Right hindlimb (tissue), 1 donor: ENCODE results near the gene MSH3.
A peak's percentile ranks its signal among the peaks of the same experiment; 100 is the strongest.
"Not testable (repeated sequence)": the region's sequence is repeated elsewhere in the genome, so short reads cannot be mapped to it uniquely, and the experiment has no call there.

ENCODE experiments used
- DNase-seq: peaks from one replicate; pipeline ENCODE4 v3.0.0-alpha.2; 2018

The MSH3 gene

DNA sequence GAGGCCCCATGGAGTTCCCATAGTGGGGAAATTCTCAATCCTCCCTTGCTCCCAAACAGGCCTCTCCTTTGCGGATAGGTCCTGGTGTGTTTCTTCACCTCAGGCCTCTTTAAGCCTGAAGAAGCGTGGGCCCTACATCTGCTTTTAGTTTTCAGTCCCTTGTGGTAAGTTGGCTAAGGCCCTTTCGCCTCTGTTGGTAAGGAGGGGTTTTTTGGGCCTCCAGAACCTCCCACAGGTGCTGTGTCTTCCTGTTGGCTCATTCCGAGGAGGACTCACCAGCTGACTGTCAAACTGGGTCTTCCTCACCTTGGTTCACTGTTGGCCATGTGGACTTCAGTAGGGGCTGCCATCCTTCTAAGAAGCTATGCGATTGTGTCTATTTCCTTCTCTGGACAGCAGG is 56.8 kb downstream of the MSH3 start:
- DNase-seq: no peak

- DNase-seq: peak; percentile 30
Measured at GRCh38 chr5:80711938-80712337, 57.5 kb downstream of the MSH3 start.

GRCh38 chr5:80712919-80713318 is 58.5 kb downstream of the MSH3 start:
- DNase-seq: no peak

DNA sequence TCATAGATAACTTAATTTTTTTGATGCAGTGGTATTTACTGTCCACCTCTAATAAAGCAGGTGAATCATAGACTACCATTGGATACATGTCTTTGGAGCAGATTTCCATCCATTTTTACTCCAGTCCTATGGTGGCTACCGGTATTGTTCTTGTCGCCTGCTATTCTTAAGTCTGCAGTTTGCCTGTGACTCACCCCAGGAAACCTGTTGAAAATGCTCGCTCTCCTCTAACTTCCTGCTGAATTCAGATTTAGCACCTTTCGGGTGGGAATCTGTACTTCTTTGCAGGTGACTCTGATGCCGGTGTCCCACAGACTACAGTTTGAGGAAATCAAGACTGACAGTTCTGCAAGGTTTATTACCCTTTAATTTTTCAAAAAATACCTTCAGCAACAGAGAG is 59.2 kb downstream of the MSH3 start:
- DNase-seq: no peak

DNA sequence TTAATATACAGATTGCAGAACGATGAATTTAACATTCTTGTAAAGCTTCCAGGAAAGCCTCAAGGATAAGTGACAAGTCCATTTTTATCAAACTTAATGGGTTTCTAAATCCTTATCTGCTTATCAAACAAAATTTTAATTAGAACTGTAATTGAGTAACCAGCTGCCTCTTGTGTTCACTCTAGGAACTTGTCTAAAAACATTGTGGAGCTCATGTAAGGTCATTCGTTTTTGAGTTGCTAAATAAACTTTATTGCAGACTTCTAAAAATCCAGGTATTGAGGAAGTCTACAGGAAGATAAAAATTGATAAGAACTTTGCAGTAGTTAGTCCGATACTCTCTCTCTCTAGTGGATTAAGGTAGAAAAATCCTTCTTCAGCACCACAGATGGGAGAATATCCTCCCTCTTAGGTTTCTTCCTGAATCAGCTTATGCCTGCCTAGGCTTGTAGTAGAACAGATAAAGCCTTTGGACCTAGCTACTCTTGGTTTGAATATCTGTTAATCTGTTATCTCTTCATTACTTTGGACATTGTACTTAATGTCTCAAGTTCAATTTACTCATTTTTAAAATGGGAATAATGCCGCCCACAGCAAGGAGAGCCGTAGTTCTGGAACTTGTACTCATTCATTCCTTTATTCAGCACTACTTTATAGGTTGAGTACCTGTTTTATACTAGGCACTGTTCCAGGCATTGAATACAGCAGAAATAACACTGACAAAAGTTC is 60.3 kb downstream of the MSH3 start:
- no peak for DNase-seq

DNA sequence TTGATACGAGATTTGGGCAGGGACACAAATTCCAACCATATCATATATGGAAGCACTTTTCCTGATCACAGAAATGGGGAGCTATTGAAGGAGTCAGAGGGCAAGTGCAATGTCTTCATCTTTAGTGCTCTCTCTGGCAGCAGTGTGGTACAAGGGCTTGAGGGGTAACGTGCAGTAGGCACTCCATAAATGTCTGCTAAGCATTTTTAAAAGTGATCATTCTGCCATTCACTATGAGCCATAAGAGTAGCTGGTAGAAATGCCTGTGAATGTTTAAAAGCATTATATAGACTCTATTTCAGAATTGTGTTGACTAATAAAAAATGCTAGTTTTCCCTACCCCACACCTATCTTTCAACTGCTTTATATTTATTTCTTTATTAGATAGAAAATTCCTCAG is 61.4 kb downstream of the MSH3 start:
- no peak for DNase-seq

DNA sequence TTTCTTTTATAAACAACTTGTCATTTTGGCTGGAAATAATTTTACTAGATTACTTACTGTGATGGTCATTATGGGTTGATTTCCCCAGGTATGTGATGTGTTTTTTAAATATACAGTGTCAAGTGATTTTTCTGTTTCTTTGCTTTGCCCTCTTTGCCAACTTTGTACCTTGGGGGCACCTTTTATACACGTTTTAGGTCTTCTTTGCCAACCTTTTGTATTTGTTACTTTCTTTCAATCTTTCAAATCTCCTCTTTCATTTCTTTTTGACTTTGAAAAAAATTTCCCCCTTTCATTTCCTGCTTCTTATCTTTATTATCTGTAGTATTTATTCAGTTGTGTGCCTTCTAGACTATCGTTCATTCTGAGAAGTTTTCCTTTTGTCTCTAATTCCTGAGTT is 65.7 kb downstream of the MSH3 start:
- no peak for DNase-seq

GRCh38 chr5:80722916-80723315 is 68.5 kb downstream of the MSH3 start:
- DNase-seq: no peak

GRCh38 chr5:80725446-80725845 is 71.0 kb downstream of the MSH3 start:
- DNase-seq: no peak

DNA sequence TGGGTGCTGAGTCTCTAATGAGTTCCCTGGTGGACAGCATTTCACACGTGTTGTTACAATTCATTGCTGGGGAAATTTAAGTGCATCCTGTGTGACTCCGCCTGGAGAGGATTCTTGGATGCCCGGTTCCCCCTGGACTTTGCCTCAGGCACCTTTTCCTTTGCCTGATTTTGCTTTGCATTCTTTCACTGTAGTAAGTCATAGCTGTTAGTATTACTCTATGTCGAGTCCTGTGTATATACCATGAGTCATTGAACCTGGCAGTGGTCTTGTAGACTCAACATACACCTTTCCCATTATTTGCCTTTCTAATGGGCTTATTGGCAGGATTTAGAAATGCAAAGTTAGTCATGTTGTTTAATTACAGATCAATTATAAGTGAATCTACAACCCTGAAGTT is 82.3 kb downstream of the MSH3 start:
- no peak for DNase-seq

GRCh38 chr5:80738466-80738865 is 84.0 kb downstream of the MSH3 start:
- no peak for DNase-seq

- no peak for DNase-seq
Measured at GRCh38 chr5:80739057-80739456, 84.6 kb downstream of the MSH3 start.

GRCh38 chr5:80739496-80739895 is 85.0 kb downstream of the MSH3 start:
- no peak for DNase-seq

DNA sequence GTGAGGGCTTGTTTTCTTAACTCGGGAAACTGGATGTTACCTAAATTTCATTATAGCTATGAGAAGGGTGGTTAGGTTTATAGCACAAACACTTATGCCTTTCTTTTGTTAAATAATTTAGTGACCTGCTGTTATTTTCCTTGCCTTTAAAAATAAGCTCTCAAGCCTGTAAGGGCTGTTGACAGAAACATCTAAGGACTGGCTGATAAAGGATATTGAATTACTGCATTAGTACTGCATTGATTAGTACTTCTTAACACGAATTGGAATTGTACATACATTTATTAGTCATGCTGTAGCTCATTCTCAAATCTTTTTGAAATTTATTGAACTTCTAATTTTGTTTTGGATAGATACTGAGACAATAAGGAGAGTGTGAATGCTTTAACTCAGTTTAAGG is 85.4 kb downstream of the MSH3 start:
- DNase-seq: no peak

- DNase-seq: not testable (repeated sequence)
Measured at GRCh38 chr5:80740488-80740887, 86.0 kb downstream of the MSH3 start.

GRCh38 chr5:80740999-80741398 is 86.5 kb downstream of the MSH3 start:
- DNase-seq: no peak

DNA sequence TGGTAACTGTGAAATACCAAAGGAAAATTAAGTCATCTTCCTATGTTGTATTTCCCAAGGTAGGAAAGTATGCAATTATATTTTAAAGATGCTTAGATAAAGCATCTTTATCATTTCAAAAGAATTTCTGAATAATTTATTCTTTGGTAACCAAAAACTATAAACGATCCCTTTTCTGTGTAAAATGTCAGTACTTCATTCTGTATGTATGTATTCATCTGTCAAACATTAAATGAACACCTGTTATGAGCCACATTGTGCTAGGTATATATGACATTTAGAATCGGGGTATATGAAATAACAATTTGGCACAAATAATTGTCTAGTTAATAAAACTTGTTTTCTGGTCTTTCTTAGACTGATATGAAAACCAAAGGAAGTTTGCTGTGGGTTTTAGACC is 89.7 kb downstream of the MSH3 start:
- no peak for DNase-seq

DNA sequence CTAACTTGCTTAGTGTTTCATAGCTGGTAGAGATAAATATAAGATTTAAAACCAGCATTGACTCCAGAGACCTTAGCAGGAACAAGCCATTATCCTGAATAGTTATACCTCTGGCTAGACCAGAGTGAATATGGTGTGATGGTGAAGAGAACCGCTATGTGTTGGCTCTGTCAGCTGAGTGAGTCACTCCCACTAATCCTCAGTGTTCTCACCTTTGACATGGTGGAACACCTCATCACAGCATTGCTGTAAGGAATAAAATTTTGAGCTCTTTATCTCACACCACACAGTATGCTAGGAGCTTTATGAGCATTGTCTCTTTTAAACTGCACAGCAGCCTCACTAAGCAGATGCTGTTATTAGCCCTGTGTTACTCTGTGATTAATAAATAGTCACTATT is 91.0 kb downstream of the MSH3 start:
- no peak for DNase-seq

DNA sequence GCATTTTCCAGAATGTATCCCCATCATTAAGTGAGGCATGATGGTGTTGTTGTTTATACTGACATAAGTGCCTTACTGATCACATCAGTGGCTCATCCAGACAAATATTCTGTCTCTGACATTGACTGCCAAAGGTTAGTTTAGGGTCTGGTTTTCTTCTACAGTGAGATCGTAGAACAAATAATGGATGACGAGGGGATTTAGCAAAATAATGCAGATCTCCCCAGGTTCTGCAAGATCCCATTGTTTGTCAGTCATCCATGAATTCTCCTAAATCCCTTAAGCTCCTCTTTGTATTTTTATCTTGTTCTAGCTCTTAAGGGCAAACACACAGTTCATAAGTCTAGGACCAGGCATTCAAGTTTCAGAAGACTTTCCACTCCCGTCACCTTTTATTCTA is 93.5 kb downstream of the MSH3 start:
- no peak for DNase-seq

DNA sequence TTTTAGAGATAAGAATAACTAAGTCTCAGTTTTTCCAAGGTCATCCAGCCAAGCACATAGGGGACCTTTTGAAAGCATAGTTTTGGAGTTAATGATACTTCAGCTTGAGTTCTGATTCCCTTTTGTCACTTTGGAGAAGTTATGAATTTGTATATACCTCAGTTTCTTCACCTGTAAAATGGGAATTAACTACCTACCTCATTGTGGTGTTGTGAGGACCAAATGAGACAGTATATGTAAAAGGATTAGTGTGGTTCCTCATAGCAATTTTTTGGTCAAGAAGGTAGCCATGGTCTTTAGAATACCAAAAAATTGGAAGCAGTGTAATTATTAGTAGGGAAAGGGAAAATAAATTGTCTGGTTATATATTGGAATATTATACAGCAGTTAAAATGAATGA is 98.0 kb downstream of the MSH3 start:
- no peak for DNase-seq

DNA sequence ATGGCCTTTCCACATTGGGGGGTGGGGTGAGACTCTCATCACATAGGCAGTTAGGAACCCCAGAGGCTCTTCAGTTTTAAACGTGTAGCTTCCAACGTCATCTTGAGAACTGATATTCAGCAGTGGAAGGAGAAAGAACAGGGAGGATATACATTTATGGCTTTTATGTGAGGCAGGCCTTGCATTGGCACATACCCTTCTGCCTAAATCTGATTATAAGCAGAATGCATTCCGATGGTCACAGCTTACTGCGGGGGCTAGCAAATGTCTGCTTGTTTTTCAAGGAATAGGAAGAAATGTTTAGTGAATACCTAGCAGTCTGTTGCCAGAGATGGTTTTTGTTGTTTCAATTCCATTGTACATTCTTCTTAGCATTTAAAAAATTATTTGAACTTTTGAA is 99.3 kb downstream of the MSH3 start:
- no peak for DNase-seq

- DNase-seq: peak; percentile 50
Measured at GRCh38 chr5:80754900-80755299, 100.4 kb downstream of the MSH3 start.

DNA sequence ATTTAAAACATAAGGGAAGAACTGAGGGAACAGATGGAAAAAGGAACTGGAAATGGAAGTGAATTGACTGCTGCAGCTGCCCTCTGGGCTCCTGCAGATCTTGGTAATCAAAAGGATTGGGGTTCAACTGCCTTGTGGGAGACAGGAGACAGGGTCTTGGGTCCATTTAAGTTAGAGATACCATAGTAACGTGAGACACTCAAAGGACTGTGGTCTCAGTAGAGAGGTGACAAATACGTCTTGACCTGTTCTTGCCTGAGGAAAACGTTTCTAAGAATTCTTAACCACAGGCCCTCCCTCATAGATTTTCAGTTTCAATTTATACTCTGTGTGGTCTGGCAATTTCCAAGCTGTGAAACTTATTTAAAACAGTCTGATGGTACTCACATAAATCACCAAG is 101.2 kb downstream of the MSH3 start:
- no peak for DNase-seq

DNA sequence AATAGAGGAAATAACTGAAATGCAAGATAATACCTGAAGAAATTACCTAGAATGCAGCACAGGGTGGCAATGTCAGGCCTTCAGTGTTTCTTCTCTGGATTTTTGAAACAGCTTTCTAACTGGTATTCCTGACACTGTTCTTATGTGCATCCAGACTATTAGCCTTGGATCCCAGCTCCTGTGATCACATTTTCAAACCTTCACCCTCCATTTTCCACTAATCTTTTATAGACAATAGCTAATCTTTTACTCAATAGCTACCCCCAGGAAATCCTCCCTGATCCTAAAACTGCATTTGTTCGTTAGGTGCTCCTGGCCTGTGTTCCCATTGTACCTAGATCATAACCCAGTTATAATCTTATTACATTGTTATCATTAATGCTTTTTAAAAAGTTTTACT is 101.8 kb downstream of the MSH3 start:
- no peak for DNase-seq

- DNase-seq: no peak
Measured at GRCh38 chr5:80757290-80757689, 102.8 kb downstream of the MSH3 start.
